Tibial artery (tissue), 4 donors: ENCODE measurements around the gene CWC27.

ENCODE experiments used
- DNase-seq, 2 donors: peaks; one replicate each; pipeline ENCODE4 v3.0.0-alpha.2; 2019
- H3K27ac ChIP-seq, 2 donors: fragments of 200-600 bp; sonication (generic) in 1 of 2; 1 replicate in 1 of 2; 2 replicates in 1 of 2; pipeline ENCODE4 v1.5.1; 2018 to 2019; ENCODE audit warnings: mild to moderate bottlenecking in 1 of 2
- H3K27me3 ChIP-seq, 2 donors: fragments of 200-600 bp; sonication (generic) in 1 of 2; one replicate each; pipeline versions ENCODE4 v1.5.1 to v1.6.0; 2016 to 2019
- H3K36me3 ChIP-seq, 3 donors: fragments of 200-600 bp; sonication (generic) in 2 of 3; one replicate each; pipeline ENCODE4 v1.5.1; 2016 to 2019; ENCODE audit warnings: mild to moderate bottlenecking in 2 of 3
- H3K4me1 ChIP-seq, 4 donors: fragments of 200-600 bp; sonication (generic) in 2 of 4; 1 replicate in 3 of 4; 2 replicates in 1 of 4; pipeline ENCODE4 v1.5.1; 2016 to 2019
- H3K4me3 ChIP-seq, 2 donors: fragments of 200-600 bp; sonication (generic) in 1 of 2; 1 replicate in 1 of 2; 2 replicates in 1 of 2; pipeline ENCODE4 v1.5.1; 2018 to 2019; ENCODE audit warnings: mild to moderate bottlenecking in 2 of 2
- H3K9me3 ChIP-seq, 3 donors: fragments of 200-600 bp; sonication (generic) in 1 of 3; one replicate each; pipeline ENCODE4 v1.5.1; 2016 to 2019
- CTCF ChIP-seq, 2 experiments: fragments of 200-600 bp in 1 of 2; fragments of 450-650 bp in 1 of 2; IDR thresholded peaks; one replicate each; pipeline ENCODE4 v1.5.1; 2017 to 2019; ENCODE audit warnings: antibody characterized with exemption in 2 of 2, mild to moderate bottlenecking in 1 of 2, moderate library complexity in 1 of 2
- intact Hi-C: fragments of 100-400 bp; cut with DNase I; formaldehyde crosslinking; loops from one replicate; pipeline ENCODE4 v1.15.0; 2023; ENCODE audit warnings: low total_unique reads

The CWC27 gene

GRCh38 chr5:64979531-64979930 lies 210.8 kb downstream of the CWC27 start:
- intact Hi-C loops, result no loop called here

GRCh38 chr5:64980176-64980575 lies 211.4 kb downstream of the CWC27 start:
- Histone ChIP-seq H3K4me1 (no peaks in the 10 kb centered on the region), H3K36me3 (peaks cover 0 to 4% (median 0%) of the 10 kb centered on the region in 3 donors), H3K4me3 (no peak overlapping the region), H3K27ac (no peak overlapping the region), H3K9me3 (no peaks in the 10 kb centered on the region), H3K27me3 (no peaks in the 10 kb centered on the region)
- TF ChIP-seq CTCF (IDR thresholded peaks at IDR 0.05), result no peak
- intact Hi-C loops, result no loop called here
- DNase-seq, result no peak

More at GRCh38 chr5:64979531-64979930, 210.8 kb downstream of the CWC27 start:
- TF ChIP-seq CTCF (IDR thresholded peaks at IDR 0.05), result no peak
- Histone ChIP-seq H3K4me1 (no peaks in the 10 kb centered on the region), H3K27ac (no peak overlapping the region), H3K4me3 (no peak overlapping the region), H3K36me3 (peaks cover 0 to 4% (median 0%) of the 10 kb centered on the region in 3 donors), H3K9me3 (no peaks in the 10 kb centered on the region), H3K27me3 (no peaks in the 10 kb centered on the region)
- DNase-seq, result no peak

GRCh38 chr5:64987768-64988167 lies 219.0 kb downstream of the CWC27 start:
- H3K27me3 ChIP-seq, result no peaks in the 10 kb centered on the region
- intact Hi-C loops, result no loop called here
- DNase-seq, result no peak
- H3K4me1 ChIP-seq, result no peaks in the 10 kb centered on the region
- peaks cover 0 to 6% (median 2%) of the 10 kb centered on the region in 3 donors for H3K9me3 ChIP-seq
- no peak overlapping the region for H3K4me3 ChIP-seq
- TF ChIP-seq CTCF (IDR thresholded peaks at IDR 0.05), result no peak
- no peak overlapping the region for H3K27ac ChIP-seq
- peaks cover 0 to 9% (median 7%) of the 10 kb centered on the region in 3 donors for H3K36me3 ChIP-seq

- intact Hi-C loops, result no loop called here
These were observed 240.5 kb downstream of the CWC27 start for GRCh38 chr5:65009207-65009606.

GRCh38 chr5:65010841-65011240 lies 242.1 kb downstream of the CWC27 start:
- Histone ChIP-seq H3K9me3 (no peaks in the 10 kb centered on the region), H3K27ac (no peak overlapping the region), H3K27me3 (no peaks in the 10 kb centered on the region), H3K4me1 (peaks cover 0 to 6% (median 3%) of the 10 kb centered on the region in 4 donors), H3K4me3 (no peak overlapping the region), H3K36me3 (no peaks in the 10 kb centered on the region)
- no peak for DNase-seq
- TF ChIP-seq CTCF (IDR thresholded peaks at IDR 0.05), result no peak
- intact Hi-C loops, result no loop called here

More at GRCh38 chr5:65009207-65009606, 240.5 kb downstream of the CWC27 start:
- Histone ChIP-seq H3K27me3 (no peaks in the 10 kb centered on the region), H3K9me3 (no peaks in the 10 kb centered on the region), H3K4me1 (peaks cover 0 to 6% (median 3%) of the 10 kb centered on the region in 4 donors), H3K36me3 (no peaks in the 10 kb centered on the region), H3K4me3 (no peak overlapping the region), H3K27ac (no peak overlapping the region)
- TF ChIP-seq CTCF (IDR thresholded peaks at IDR 0.05), result no peak
- no peak for DNase-seq
